Measurements from ENCODE around the gene DNAAF1.

DNAAF1 gene

GRCh38 chr16:84124257-84125073 lies 20.6 kb upstream of the DNAAF1 start:
- DNase-seq = no peak

- DNase-seq = no peak
These were observed 14.0 kb upstream of the DNAAF1 start for GRCh38 chr16:84131117-84131516.

- DNase-seq = no peak
These were observed 12.4 kb upstream of the DNAAF1 start for GRCh38 chr16:84132527-84133285.

- DNase-seq = peak; percentile 35
These were observed 8.6 kb upstream of the DNAAF1 start for GRCh38 chr16:84136331-84137125.

GRCh38 chr16:84137287-84137686 lies 7.8 kb upstream of the DNAAF1 start:
- no peak for DNase-seq

GRCh38 chr16:84137769-84138357 lies 7.2 kb upstream of the DNAAF1 start:
- no peak for DNase-seq

- DNase-seq = no peak
These were observed 6.6 kb upstream of the DNAAF1 start for GRCh38 chr16:84138500-84138823.

GRCh38 chr16:84138824-84139627 lies 6.1 kb upstream of the DNAAF1 start:
- DNase-seq = peak; percentile 10

- DNase-seq = no peak
These were observed 5.4 kb upstream of the DNAAF1 start for GRCh38 chr16:84139628-84140258.

- DNase-seq = no peak
These were observed 3.9 kb upstream of the DNAAF1 start for GRCh38 chr16:84141143-84141670.

GRCh38 chr16:84143081-84143480 lies 2.0 kb upstream of the DNAAF1 start:
- no peak for DNase-seq

- DNase-seq = peak; percentile 15
These were observed 1.3 kb upstream of the DNAAF1 start for GRCh38 chr16:84143784-84144199.

- no peak for DNase-seq
These were observed 774 bp upstream of the DNAAF1 start for GRCh38 chr16:84144209-84144858.

- DNase-seq = no peak
These were observed 5.8 kb downstream of the DNAAF1 start for GRCh38 chr16:84150926-84151325.

GRCh38 chr16:84153660-84154214 lies 8.6 kb downstream of the DNAAF1 start:
- no peak for DNase-seq

GRCh38 chr16:84155226-84155625 lies 10.1 kb downstream of the DNAAF1 start:
- no peak for DNase-seq

- DNase-seq = no peak
These were observed 10.7 kb downstream of the DNAAF1 start for GRCh38 chr16:84155771-84156170.

- peak; percentile 40 for DNase-seq
These were observed 11.3 kb downstream of the DNAAF1 start for GRCh38 chr16:84156342-84156784.

- no peak for DNase-seq
These were observed 13.9 kb downstream of the DNAAF1 start for GRCh38 chr16:84159007-84159406.

GRCh38 chr16:84159800-84160199 lies 14.7 kb downstream of the DNAAF1 start:
- no peak for DNase-seq

Measured in fibroblast of skin of abdomen (primary cell).